ENCODE data around the gene ARMH1.

ARMH1 gene

DNA sequence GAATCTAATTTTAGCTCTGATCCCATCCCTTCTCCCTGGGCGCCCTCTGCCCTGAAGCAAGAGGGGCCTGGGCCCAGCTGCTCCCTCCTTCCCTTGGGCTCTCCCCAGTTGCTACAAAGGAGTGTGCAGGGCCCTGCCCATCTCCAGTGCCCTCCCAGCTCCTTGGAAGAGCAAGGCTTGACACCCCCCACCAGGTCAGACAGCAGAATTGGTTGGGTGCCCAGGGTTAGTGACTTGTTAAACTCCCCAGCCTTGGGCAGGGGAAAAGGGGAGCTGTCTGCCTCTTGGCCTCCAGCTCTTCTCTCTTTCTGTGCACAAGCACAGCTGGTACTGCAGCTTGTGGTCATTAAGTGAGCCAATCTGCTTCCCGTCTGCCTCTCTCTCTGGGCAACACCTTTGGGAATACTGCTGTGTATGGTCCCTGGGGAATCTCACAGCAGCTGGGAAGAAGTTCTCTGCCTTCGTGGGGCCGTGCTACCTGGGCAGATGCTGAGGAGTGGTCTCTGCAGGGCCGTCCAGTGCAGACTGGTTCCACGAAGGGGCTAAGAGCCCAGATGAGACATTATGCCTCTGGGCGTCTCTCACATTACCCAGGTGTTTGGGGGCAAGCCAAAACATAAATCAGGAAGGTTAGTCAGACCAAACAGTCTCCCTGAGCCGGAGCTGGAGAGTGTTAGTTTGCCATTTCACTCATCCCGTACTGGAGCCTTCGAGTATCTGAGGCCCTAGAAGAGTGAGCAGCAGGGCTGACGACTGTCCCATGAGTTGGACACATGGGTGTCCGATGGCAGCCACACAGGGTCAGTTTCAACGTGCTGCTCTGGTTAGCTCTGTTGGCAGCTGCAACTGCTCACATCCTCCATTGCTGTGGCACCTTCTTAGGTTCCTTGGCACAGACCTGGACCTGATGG, 37.6 kb upstream of the ARMH1 start:
- no CpG with 5 or more reads among the region's 13 CpGs for WGBS (ENCODE audit: extremely low coverage, insufficient coverage, low lambda C conversion rate)
- no peak overlapping the region for H2BK5ac ChIP-seq (ENCODE audit: low read length)

DNA sequence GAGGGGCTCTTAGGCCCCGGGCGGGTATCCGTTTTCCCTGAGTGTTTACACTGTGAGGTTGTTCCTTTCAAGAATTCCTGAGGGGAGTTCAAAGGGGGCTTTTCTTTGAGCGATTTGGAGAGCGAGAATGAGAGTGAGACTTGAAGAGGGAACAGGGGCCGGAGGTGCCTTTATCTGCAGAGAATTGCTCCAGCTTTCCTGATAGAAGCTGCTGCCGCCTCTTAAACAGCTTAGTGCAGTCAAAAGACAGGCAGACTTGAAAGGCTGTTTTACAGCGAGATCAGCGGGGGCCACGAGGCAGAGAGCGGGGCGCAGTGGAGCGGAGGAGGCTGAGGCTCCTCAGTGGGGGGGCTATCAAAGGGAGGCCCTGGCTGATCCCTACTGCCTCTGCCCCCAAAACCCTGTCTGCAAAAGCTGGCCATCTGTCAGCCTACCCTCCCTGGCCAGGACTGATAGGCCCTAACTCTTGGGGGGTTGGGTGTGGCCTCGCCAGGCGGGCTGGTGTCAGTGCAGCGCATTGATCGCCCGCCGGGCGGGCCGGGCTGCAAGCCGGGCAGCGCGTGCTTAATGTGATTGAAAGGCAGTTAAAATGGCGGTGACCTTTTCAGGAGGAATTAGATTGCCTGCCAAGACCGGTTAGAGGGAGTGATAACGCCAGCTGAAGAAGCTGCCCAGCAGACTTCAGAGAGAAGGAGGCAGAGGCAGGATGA, 36.7 kb upstream of the ARMH1 start:
- Histone ChIP-seq H2BK15ac (replicated peaks; ENCODE audit: low read depth) (no peak overlapping the region), H3K4ac (ENCODE audit: low read depth, low read length) (no peak overlapping the region), H3K27ac (ENCODE audit: low read depth, low read length) (no peak overlapping the region), H2BK120ac (ENCODE audit: low read depth, low read length) (no peak overlapping the region), H3K27me3 (ENCODE audit: insufficient read depth, low read length, poor library complexity) (no peaks in the 10 kb centered on the region), H3K4me2 (ENCODE audit: low read length) (no peak overlapping the region), H3K79me2 (ENCODE audit: control insufficient read depth, insufficient read depth, low read length) (peaks cover 9% of the 10 kb centered on the region), H2AK5ac (ENCODE audit: low read length) (no peak overlapping the region), H3K18ac (ENCODE audit: low read length) (no peak overlapping the region), H3K4me3 (ENCODE audit: low read length) (no peak overlapping the region), H4K5ac (ENCODE audit: low read length) (no peak overlapping the region), H3K56ac (ENCODE audit: low read length) (no peak overlapping the region), H3K79me1 (ENCODE audit: low read length) (peaks cover 25% of the 10 kb centered on the region), H3K9ac (ENCODE audit: low read length) (no peak overlapping the region), H4K8ac (ENCODE audit: low read depth, low read length) (no peak overlapping the region), H3K4me1 (ENCODE audit: control insufficient read depth, low read depth, low read length) (peaks cover 4% of the 10 kb centered on the region), H3K36me3 (ENCODE audit: control insufficient read depth, insufficient read depth, low read length) (peaks cover 26% of the 10 kb centered on the region), H2BK5ac (ENCODE audit: low read length) (no peak overlapping the region), H3K23ac (ENCODE audit: low read length) (no peak overlapping the region)
- no CpG with 5 or more reads among the region's 27 CpGs for WGBS (ENCODE audit: extremely low coverage, insufficient coverage, low lambda C conversion rate)
- DNase-seq = no peak

More for the DNA sequence above, 37.6 kb upstream of the ARMH1 start:
- no peaks in the 10 kb centered on the region for H3K27me3 ChIP-seq (ENCODE audit: insufficient read depth, low read length, poor library complexity)
- H2BK120ac ChIP-seq (ENCODE audit: low read depth, low read length) = no peak overlapping the region
- H4K8ac ChIP-seq (ENCODE audit: low read depth, low read length) = no peak overlapping the region
- H3K79me1 ChIP-seq (ENCODE audit: low read length) = peaks cover 23% of the 10 kb centered on the region
- no peak overlapping the region for H4K5ac ChIP-seq (ENCODE audit: low read length)
- H3K27ac ChIP-seq (ENCODE audit: low read depth, low read length) = no peak overlapping the region
- no peak overlapping the region for H3K23ac ChIP-seq (ENCODE audit: low read length)
- H3K56ac ChIP-seq (ENCODE audit: low read length) = no peak overlapping the region
- no peak overlapping the region for H2AK5ac ChIP-seq (ENCODE audit: low read length)
- H3K4me1 ChIP-seq (ENCODE audit: control insufficient read depth, low read depth, low read length) = peaks cover 4% of the 10 kb centered on the region
- H3K4me2 ChIP-seq (ENCODE audit: low read length) = no peak overlapping the region
- peaks cover 9% of the 10 kb centered on the region for H3K79me2 ChIP-seq (ENCODE audit: control insufficient read depth, insufficient read depth, low read length)
- H3K4me3 ChIP-seq (ENCODE audit: low read length) = no peak overlapping the region
- no peak overlapping the region for H2BK15ac ChIP-seq (replicated peaks; ENCODE audit: low read depth)
- H3K36me3 ChIP-seq (ENCODE audit: control insufficient read depth, insufficient read depth, low read length) = peaks cover 26% of the 10 kb centered on the region
- no peak for DNase-seq
- no peak overlapping the region for H3K18ac ChIP-seq (ENCODE audit: low read length)
- H3K4ac ChIP-seq (ENCODE audit: low read depth, low read length) = no peak overlapping the region
- H3K9ac ChIP-seq (ENCODE audit: low read length) = no peak overlapping the region

DNA sequence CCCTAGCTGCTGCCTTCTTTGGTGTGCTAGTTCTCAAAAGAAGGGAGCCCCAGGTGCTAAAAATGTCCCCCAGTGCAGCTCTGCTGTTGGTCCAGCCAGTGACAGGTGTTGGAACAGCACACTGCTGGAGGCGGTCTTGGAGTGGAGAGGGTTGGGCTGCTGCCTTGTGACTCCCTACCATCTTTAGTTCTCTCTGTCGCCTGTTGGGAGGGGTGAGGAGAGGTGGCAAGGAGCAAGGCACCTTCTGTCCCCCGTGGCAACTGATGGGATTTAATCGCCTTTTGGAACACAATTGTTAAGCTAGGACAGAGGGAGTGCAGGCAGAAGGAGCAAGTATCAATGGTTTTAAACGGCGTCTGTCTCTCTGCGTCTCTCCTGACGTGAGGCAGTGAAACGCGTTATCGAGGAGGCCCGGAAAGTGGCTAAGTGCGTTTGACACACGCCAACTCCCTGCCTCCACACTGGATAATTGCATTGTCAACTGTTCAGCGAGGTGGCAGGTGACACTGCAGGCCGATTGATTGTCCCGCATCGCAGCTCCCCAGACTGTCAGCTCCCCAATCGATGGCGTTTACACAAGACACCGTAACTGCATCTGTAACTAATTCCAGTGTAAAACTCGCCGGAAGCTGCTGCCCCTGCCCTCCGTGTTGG, 34.2 kb upstream of the ARMH1 start:
- no peak overlapping the region for H3K4ac ChIP-seq (ENCODE audit: low read depth, low read length)
- no peak overlapping the region for H3K18ac ChIP-seq (ENCODE audit: low read length)
- DNase-seq = no peak
- H3K4me1 ChIP-seq (ENCODE audit: control insufficient read depth, low read depth, low read length) = no peaks in the 10 kb centered on the region
- H3K27ac ChIP-seq (ENCODE audit: low read depth, low read length) = no peak overlapping the region
- peaks cover 33% of the 10 kb centered on the region for H3K36me3 ChIP-seq (ENCODE audit: control insufficient read depth, insufficient read depth, low read length)
- no peak overlapping the region for H3K4me2 ChIP-seq (ENCODE audit: low read length)
- no peak overlapping the region for H2BK5ac ChIP-seq (ENCODE audit: low read length)
- no peaks in the 10 kb centered on the region for H3K79me2 ChIP-seq (ENCODE audit: control insufficient read depth, insufficient read depth, low read length)
- no peak overlapping the region for H4K8ac ChIP-seq (ENCODE audit: low read depth, low read length)
- H4K5ac ChIP-seq (ENCODE audit: low read length) = no peak overlapping the region
- H3K9ac ChIP-seq (ENCODE audit: low read length) = no peak overlapping the region
- no CpG with 5 or more reads among the region's 24 CpGs for WGBS (ENCODE audit: extremely low coverage, insufficient coverage, low lambda C conversion rate)
- H2BK120ac ChIP-seq (ENCODE audit: low read depth, low read length) = no peak overlapping the region
- H2AK5ac ChIP-seq (ENCODE audit: low read length) = no peak overlapping the region
- H3K23ac ChIP-seq (ENCODE audit: low read length) = no peak overlapping the region
- no peak overlapping the region for H3K56ac ChIP-seq (ENCODE audit: low read length)
- H3K27me3 ChIP-seq (ENCODE audit: insufficient read depth, low read length, poor library complexity) = no peaks in the 10 kb centered on the region
- H2BK15ac ChIP-seq (replicated peaks; ENCODE audit: low read depth) = no peak overlapping the region
- no peak overlapping the region for H3K4me3 ChIP-seq (ENCODE audit: low read length)
- peaks cover 9% of the 10 kb centered on the region for H3K79me1 ChIP-seq (ENCODE audit: low read length)

GRCh38 chr1:44641126-44642102, 33.1 kb upstream of the ARMH1 start:
- Histone ChIP-seq H2BK120ac (ENCODE audit: low read depth, low read length) (no peak overlapping the region), H3K4me1 (ENCODE audit: control insufficient read depth, low read depth, low read length) (no peaks in the 10 kb centered on the region), H3K4ac (ENCODE audit: low read depth, low read length) (no peak overlapping the region), H2BK5ac (ENCODE audit: low read length) (no peak overlapping the region), H3K56ac (ENCODE audit: low read length) (no peak overlapping the region), H3K4me3 (ENCODE audit: low read length) (no peak overlapping the region), H3K18ac (ENCODE audit: low read length) (no peak overlapping the region), H4K8ac (ENCODE audit: low read depth, low read length) (no peak overlapping the region), H3K23ac (ENCODE audit: low read length) (no peak overlapping the region), H3K36me3 (ENCODE audit: control insufficient read depth, insufficient read depth, low read length) (peaks cover 25% of the 10 kb centered on the region), H3K79me2 (ENCODE audit: control insufficient read depth, insufficient read depth, low read length) (no peaks in the 10 kb centered on the region), H3K9ac (ENCODE audit: low read length) (no peak overlapping the region), H4K5ac (ENCODE audit: low read length) (no peak overlapping the region), H3K4me2 (ENCODE audit: low read length) (no peak overlapping the region), H3K27me3 (ENCODE audit: insufficient read depth, low read length, poor library complexity) (no peaks in the 10 kb centered on the region), H2AK5ac (ENCODE audit: low read length) (no peak overlapping the region), H2BK15ac (replicated peaks; ENCODE audit: low read depth) (no peak overlapping the region), H3K27ac (ENCODE audit: low read depth, low read length) (no peak overlapping the region), H3K79me1 (ENCODE audit: low read length) (peaks cover 3% of the 10 kb centered on the region)
- no peak for DNase-seq
- no CpG with 5 or more reads among the region's 12 CpGs for WGBS (ENCODE audit: extremely low coverage, insufficient coverage, low lambda C conversion rate)

- Histone ChIP-seq H2AK5ac (ENCODE audit: low read length) (no peak overlapping the region), H3K4me3 (ENCODE audit: low read length) (no peak overlapping the region), H3K27ac (ENCODE audit: low read depth, low read length) (no peak overlapping the region), H3K36me3 (ENCODE audit: control insufficient read depth, insufficient read depth, low read length) (peaks cover 21% of the 10 kb centered on the region), H3K79me1 (ENCODE audit: low read length) (peaks cover 3% of the 10 kb centered on the region), H3K9ac (ENCODE audit: low read length) (no peak overlapping the region), H4K8ac (ENCODE audit: low read depth, low read length) (no peak overlapping the region), H2BK5ac (ENCODE audit: low read length) (no peak overlapping the region), H4K5ac (ENCODE audit: low read length) (no peak overlapping the region), H3K23ac (ENCODE audit: low read length) (no peak overlapping the region), H3K4me2 (ENCODE audit: low read length) (no peak overlapping the region), H3K4me1 (ENCODE audit: control insufficient read depth, low read depth, low read length) (no peaks in the 10 kb centered on the region), H3K79me2 (ENCODE audit: control insufficient read depth, insufficient read depth, low read length) (no peaks in the 10 kb centered on the region), H2BK15ac (replicated peaks; ENCODE audit: low read depth) (no peak overlapping the region), H3K4ac (ENCODE audit: low read depth, low read length) (no peak overlapping the region), H3K18ac (ENCODE audit: low read length) (no peak overlapping the region), H3K56ac (ENCODE audit: low read length) (no peak overlapping the region), H3K27me3 (ENCODE audit: insufficient read depth, low read length, poor library complexity) (no peaks in the 10 kb centered on the region), H2BK120ac (ENCODE audit: low read depth, low read length) (no peak overlapping the region)
- DNase-seq = no peak
- no CpG with 5 or more reads among the region's 2 CpGs for WGBS (ENCODE audit: extremely low coverage, insufficient coverage, low lambda C conversion rate)
Measured at GRCh38 chr1:44642255-44642654, 32.3 kb upstream of the ARMH1 start.
